ENCODE data around the gene LAYN.

LAYN gene

GRCh38 chr11:111562692-111563389 is 22.3 kb downstream of the LAYN start:
- no peak for DNase-seq

DNA sequence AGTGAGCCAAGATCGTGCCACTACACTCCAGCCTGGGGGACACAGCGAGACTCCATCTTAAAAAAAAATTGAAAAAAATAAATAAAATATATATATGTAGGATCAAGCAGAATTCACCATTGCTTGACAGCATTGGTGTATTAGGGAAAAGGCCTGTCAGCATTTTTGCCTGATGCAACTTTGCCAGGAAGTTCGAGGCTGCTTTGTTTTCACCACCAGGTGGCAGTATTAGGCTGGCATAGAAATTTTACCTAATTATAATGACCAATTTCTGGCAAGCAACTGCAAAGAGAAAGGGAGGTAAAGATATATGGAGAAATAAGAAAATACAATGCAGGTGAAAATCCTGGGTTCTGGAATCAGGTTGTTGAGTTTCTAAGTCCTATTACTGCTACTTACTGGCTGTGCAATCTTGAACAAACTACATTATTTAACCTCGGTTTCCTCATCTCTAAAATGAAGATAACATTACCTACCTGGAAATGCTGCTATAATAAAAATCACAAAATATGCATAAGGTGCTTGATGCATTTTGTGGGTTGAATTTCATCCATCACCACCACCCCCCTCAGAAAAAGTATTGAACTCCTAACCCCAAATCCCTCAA is 24.7 kb downstream of the LAYN start:
- DNase-seq, result no peak

DNA sequence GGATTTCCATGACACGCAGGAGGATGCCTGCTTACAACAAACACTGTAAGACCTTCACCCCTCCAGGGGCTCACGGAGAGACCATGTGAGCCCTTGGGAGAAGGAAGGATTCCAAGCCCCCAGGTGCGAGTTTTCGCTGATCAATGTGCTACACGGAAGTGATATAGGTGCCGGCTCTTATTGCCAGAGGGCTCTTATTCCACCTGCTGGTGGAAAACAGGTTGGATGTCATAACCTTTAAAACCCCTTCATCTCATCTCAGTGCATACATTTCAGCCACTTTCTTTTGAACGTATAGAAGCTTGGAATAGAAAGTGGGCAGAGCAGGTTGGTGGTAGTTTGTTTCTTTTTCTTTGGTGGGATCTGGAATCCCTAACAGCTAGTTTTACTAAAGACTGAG is 25.8 kb downstream of the LAYN start:
- no peak for DNase-seq

GRCh38 chr11:111569476-111569875 is 29.0 kb downstream of the LAYN start:
- DNase-seq, result no peak

DNA sequence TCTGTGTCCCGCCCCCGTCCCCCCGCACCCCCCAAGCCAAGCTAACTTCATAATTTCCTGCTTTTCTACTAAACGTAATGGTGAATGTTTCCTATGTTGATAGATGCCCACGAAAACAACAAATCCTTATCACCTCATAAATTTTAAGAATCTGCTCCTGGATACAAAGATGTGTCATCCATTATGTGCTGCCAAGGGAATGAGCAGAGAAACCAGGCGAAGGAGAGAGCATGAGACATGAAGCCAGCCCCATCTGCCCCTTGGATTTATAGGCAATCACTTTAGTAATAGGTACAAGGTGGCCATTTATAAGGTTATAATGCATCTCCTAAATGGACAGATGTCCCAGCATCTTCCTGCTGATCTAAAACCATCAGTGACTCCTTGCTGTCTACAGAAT is 30.3 kb downstream of the LAYN start:
- DNase-seq, result no peak

DNA sequence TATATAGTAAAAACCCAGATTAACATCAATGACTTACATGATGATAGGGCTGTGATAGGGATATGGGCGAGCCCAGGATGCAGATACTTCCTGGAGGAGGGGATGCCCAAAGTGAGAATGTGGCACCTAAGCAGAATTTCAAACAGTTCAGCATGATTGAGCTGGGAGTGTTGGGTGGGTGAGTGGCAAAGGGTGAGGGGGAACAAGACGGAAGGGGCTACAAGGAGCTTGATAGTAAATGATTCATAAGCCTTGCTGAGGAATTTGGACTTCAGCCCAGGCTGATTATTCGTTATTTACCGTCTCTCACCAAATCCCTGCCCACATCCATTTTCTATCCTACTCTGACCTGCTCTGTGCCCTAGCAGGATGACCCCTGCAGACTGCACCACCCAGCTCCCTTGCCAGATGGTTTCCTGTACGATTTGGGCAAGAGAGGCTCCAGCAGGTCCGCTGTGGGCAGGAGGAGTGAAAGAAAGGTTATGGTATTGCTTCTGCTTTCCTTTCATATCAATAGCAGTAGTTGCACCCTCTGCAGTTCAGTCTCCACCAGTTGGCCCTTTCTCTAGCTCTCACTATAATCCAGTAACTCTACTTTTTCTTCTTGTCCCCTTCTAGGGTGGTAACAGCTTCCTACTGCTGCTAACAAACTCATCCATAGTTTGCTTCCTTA is 31.4 kb downstream of the LAYN start:
- DNase-seq, result no peak

- no peak for DNase-seq
Observed at GRCh38 chr11:111572581-111572980, 32.1 kb downstream of the LAYN start.

DNA sequence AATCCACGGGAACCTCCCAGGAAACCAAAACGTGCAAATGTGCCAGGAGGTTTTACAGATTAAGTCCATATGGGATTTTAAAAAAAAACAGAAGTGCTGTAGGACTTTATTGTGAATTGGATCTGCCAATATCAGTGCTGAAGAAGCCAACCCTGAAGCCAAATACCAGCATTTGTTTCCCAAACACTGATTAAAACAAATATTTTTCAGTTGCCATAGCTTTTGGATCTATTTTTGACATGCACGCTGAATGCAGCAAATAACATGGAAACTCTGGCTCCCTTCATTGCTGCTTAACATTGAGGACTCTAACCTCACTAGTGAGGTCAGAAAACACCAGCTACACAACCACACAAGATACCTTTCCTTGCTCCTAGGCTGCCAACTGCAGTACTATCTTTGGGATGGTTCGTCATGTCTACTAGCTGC is 33.3 kb downstream of the LAYN start:
- DNase-seq, result no peak

- DNase-seq, result no peak
Observed at GRCh38 chr11:111574373-111575225, 34.1 kb downstream of the LAYN start.

DNA sequence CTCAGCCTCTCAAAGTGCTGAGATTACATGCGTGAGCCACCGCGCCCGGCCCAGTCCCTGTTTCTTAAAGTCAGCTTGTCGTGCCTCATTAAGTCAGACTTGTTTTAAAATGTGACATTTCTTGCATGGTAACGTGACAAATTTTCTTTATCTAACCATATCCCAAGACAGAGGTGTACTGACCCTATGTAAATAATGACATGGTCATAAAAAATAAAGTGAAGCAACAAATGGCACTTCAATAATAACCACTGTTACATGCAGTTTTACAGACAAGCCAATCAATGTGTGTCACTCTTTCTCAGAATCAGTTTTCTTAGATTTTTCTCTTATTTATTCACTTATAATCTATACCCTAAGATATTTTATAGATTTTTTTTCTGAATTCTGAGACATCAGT is 35.2 kb downstream of the LAYN start:
- no peak for DNase-seq

DNA sequence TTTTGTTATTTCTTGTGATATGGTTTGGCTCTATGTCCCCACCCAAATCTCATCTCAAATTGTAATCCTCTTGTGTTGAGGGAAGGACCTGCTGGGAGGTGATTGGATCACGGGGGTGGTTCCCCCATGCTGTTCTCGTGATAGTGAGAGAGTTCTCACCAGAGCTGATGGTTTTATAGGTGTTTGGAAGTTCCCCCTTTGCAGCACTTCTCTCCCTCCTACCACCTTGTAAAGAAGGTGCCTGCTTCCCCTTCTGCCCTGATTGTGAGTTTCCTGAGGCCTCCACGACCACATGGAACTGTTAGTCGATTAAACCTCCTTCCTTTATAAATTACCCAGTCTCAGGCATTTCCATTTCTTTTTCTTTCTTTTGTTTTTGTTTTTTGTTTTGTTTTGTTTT is 37.3 kb downstream of the LAYN start:
- DNase-seq, result no peak

DNA sequence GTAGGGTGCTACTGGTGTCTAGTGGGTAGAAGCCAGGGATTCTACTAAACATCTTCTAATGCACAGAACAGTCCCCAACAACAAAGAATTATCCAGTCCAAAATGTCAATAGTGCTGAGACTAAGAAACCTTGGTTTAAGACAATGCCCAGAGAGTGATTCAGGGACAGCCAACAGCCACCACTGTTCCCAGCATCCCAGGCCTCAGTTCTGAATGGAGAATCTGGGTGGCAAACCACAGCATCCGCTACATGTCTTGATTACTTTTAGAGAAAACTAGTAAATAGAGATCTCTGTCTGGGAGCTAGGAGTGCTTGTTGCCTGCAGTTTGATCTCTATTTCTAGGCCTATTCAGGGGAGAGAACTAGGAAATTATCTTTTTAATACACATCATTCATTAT is 40.8 kb downstream of the LAYN start:
- no peak for DNase-seq

- no peak for DNase-seq
Observed at GRCh38 chr11:111582163-111582562, 41.6 kb downstream of the LAYN start.

GRCh38 chr11:111582881-111583280 is 42.4 kb downstream of the LAYN start:
- DNase-seq, result no peak

DNA sequence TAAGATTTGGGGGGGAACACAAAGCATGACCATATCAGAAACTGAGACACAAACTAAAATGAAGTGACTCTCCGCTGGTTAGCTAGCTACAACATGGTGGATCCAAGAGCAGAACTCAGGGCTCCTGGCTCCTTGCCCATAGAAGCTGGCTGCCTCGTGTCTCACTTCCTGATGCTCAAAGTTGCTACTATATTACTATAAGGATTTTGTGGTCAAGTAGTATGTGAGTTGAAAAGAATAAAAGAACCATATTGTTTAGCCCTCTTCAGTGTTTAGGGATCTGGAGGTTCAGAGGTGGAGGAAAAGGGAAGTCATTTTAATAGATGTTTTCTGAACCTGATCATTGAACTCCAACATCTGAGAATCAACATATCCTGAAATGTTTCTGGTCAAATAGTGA is 44.9 kb downstream of the LAYN start:
- DNase-seq, result no peak

- DNase-seq, result no peak
Observed at GRCh38 chr11:111586388-111586831, 45.9 kb downstream of the LAYN start.

GRCh38 chr11:111589114-111589513 is 48.6 kb downstream of the LAYN start:
- DNase-seq, result no peak

DNA sequence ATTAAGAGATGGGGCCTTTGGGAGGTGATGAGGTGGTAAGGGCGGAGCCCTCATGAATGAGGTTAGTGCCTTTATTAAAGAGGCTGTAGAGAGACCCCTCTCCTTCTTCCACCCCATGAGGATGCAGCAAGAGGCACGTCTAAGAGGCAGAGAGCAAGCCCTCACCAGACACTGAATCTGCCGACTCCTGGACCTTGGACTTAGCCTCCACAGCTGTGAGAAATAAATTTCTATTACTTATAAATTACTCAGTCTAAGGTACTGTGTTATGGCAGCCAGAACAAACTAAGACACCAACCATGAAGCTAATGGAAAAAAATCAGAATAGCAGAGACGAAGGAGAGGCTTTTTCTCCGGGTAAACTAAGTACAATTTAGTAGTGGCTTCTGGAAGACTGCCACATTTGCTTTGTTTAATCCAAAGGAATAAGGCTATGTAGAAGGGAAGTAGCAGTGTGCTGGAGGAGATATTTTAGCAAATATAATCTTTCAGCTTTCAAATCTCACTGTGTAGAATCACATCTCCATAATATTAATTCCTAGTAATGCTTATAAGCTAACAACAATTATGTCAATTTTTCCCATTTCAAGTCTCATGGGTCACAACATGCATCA is 49.5 kb downstream of the LAYN start:
- DNase-seq, result no peak

DNA sequence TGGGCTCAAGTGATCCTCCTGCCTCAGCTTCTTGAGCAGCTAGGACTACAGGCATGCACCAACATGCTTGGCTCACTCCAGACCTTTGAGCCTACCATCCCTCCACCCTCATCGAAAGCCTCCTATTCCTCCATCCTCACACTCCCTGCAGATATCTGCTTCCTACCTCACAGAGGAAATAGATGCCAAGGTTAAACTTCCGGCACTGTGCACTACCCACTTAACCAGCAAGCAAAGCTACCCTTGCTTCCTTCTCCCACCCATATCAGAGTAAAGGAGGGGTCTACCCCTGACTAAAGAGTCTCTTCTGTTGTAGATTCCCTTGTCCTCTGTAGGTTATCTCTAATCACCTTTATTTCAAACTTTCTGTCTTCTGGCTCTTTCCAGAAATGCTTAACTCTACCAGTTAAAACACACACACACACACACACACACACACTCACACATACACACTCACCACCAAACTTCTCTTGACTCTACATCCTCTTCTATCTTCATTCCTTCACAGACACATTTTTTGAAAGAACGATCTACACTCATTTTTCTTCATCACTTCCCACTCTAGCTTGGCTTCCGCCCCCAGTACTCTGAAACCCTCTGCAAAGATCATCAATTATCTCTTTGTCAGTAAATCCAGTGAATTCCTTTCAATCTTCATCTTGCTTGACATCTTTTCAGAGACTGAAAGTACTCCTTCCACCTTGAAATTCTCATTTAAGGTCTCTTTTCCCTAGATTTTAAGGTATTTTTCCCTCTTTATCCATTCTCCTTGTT is 50.9 kb downstream of the LAYN start:
- DNase-seq, result no peak

- DNase-seq, result no peak
Observed at GRCh38 chr11:111592491-111592890, 52.0 kb downstream of the LAYN start.

DNA sequence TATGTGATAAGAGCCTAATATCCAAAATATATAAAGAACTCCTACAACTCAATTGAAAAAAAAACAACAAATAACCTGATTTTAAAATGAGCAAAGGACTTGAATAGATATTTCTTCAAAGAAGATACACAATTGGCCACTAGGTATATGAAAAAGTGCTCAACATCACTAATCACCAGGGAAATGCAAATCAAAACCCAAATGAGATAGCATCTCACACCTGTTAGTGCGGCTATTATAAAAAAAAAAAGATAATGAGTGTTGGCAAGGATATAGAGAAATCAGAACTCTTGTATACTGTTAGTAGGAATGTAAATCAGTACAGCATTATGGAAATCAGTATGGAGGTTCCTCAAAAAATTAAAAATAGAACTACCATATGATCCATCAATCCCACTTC is 55.8 kb downstream of the LAYN start:
- no peak for DNase-seq

GRCh38 chr11:111598148-111598547 is 57.6 kb downstream of the LAYN start:
- DNase-seq, result no peak
